ENCODE data around the gene ARL8B. TPM values are rescaled to one million over a fixed set of nuclear protein-coding genes. Genes with fewer than 3 reads are reported as not detected.

ARL8B gene
- polyA plus RNA-seq, 3 donors: 46.6 to 121 (median 101) TPM

- no peak overlapping the region for H3K9ac ChIP-seq (ENCODE audit: insufficient read depth, low read length, poor library complexity, severe bottlenecking)
- no peaks in the 10 kb centered on the region for H3K27me3 ChIP-seq (ENCODE audit: control insufficient read depth in 2 of 2, insufficient read depth in 2 of 2, low read length in 2 of 2)
- no peaks in the 10 kb centered on the region for H3K9me3 Mint-ChIP-seq
- no peak overlapping the region for H2AFZ ChIP-seq (ENCODE audit: insufficient read depth, low read depth, low read length, poor library complexity, severe bottlenecking)
- peaks cover 7% of the 10 kb centered on the region for H3K4me1 Mint-ChIP-seq
- intact Hi-C loops (cut with micrococcal nuclease): no loop called here
- 96% methylated on average over 3 of the region's 5 CpGs for WGBS (ENCODE audit: insufficient coverage)
- H3K4me3 Mint-ChIP-seq: no peak overlapping the region
- peaks cover 0 to 5% of the 10 kb centered on the region in 2 donors for H3K4me1 ChIP-seq (ENCODE audit: control insufficient read depth in 1 of 2, insufficient read depth in 2 of 2, low read length in 2 of 2)
- H3K79me2 ChIP-seq (ENCODE audit: insufficient read depth, low read length): no peaks in the 10 kb centered on the region
- H3K27me3 Mint-ChIP-seq (ENCODE audit: low read depth in 3 of 3): peaks cover 2 to 12% (median 8%) of the 10 kb centered on the region in 3 donors
- no peaks in the 10 kb centered on the region for H3K9me3 ChIP-seq (replicated peaks in 1 of 2; ENCODE audit: control insufficient read depth in 1 of 2, insufficient read depth in 1 of 2, low read length in 2 of 2)
- no peak for TF ChIP-seq CTCF (IDR thresholded peaks at IDR 0.05)
- no peaks in the 10 kb centered on the region for H3K36me3 Mint-ChIP-seq
- H3K4me2 ChIP-seq (replicated peaks; ENCODE audit: extremely low read depth, low read length, poor library complexity, severe bottlenecking): no peak overlapping the region
- H3K36me3 ChIP-seq (replicated peaks in 1 of 2; ENCODE audit: control insufficient read depth in 1 of 2, insufficient read depth in 2 of 2, low read length in 2 of 2): no peaks in the 10 kb centered on the region
- peak overlapping the region in 1 of 7 donors; percentile 46 for H3K27ac Mint-ChIP-seq
- no peak for DNase-seq
- H3K4me3 ChIP-seq (replicated peaks in 1 of 3; ENCODE audit: low read depth in 2 of 3, low read length in 3 of 3): no peak overlapping the region
- no peak overlapping the region for H3K27ac ChIP-seq (ENCODE audit: low read depth in 1 of 2, low read length in 2 of 2)
- H4K20me1 ChIP-seq (ENCODE audit: insufficient read depth, low read length): no peaks in the 10 kb centered on the region
Observed at GRCh38 chr3:5090197-5090596, 31.9 kb upstream of the ARL8B start.

GRCh38 chr3:5092018-5092417 is 30.1 kb upstream of the ARL8B start:
- H2AFZ ChIP-seq (ENCODE audit: insufficient read depth, low read depth, low read length, poor library complexity, severe bottlenecking): no peak overlapping the region
- H3K9me3 ChIP-seq (replicated peaks in 1 of 2; ENCODE audit: control insufficient read depth in 1 of 2, insufficient read depth in 1 of 2, low read length in 2 of 2): no peaks in the 10 kb centered on the region
- no peak overlapping the region for H3K9ac ChIP-seq (ENCODE audit: insufficient read depth, low read length, poor library complexity, severe bottlenecking)
- H3K4me2 ChIP-seq (replicated peaks; ENCODE audit: extremely low read depth, low read length, poor library complexity, severe bottlenecking): no peak overlapping the region
- peaks cover 0 to 2% (median 0%) of the 10 kb centered on the region in 7 donors for H3K9me3 Mint-ChIP-seq
- H3K27ac Mint-ChIP-seq: no peak overlapping the region
- H4K20me1 ChIP-seq (ENCODE audit: insufficient read depth, low read length): no peaks in the 10 kb centered on the region
- H3K4me1 ChIP-seq (ENCODE audit: control insufficient read depth in 1 of 2, insufficient read depth in 2 of 2, low read length in 2 of 2): peaks cover 4 to 11% of the 10 kb centered on the region in 2 donors
- H3K36me3 Mint-ChIP-seq: peaks cover 0 to 3% of the 10 kb centered on the region in 2 donors
- no peaks in the 10 kb centered on the region for H3K36me3 ChIP-seq (replicated peaks in 1 of 2; ENCODE audit: control insufficient read depth in 1 of 2, insufficient read depth in 2 of 2, low read length in 2 of 2)
- no peak overlapping the region for H3K4me3 Mint-ChIP-seq
- no peak overlapping the region for H3K4me3 ChIP-seq (replicated peaks in 1 of 3; ENCODE audit: low read depth in 2 of 3, low read length in 3 of 3)
- no peak for TF ChIP-seq CTCF (IDR thresholded peaks at IDR 0.05)
- H3K79me2 ChIP-seq (ENCODE audit: insufficient read depth, low read length): no peaks in the 10 kb centered on the region
- no CpG with 5 or more reads among the region's 1 CpG for WGBS (ENCODE audit: insufficient coverage)
- H3K27me3 Mint-ChIP-seq (ENCODE audit: low read depth in 3 of 3): peaks cover 10 to 26% (median 23%) of the 10 kb centered on the region in 3 donors
- intact Hi-C loops (cut with micrococcal nuclease): no loop called here
- H3K27ac ChIP-seq (ENCODE audit: low read depth in 1 of 2, low read length in 2 of 2): no peak overlapping the region
- peaks cover 0 to 12% of the 10 kb centered on the region in 2 donors for H3K27me3 ChIP-seq (ENCODE audit: control insufficient read depth in 2 of 2, insufficient read depth in 2 of 2, low read length in 2 of 2)
- H3K4me1 Mint-ChIP-seq: peaks cover 16% of the 10 kb centered on the region
- no peak for DNase-seq

Measured in CD14-positive monocyte (primary cell).